Fibroblast of skin of left biceps (primary cell): Measurements from ENCODE around the gene CHST13.

Experiments used
- DNase-seq, 2 experiments: peaks; one replicate each; pipeline ENCODE4 v3.0.0-alpha.2; 2013; ENCODE audit warnings: low read depth in 2 of 2

Gene CHST13

DNA sequence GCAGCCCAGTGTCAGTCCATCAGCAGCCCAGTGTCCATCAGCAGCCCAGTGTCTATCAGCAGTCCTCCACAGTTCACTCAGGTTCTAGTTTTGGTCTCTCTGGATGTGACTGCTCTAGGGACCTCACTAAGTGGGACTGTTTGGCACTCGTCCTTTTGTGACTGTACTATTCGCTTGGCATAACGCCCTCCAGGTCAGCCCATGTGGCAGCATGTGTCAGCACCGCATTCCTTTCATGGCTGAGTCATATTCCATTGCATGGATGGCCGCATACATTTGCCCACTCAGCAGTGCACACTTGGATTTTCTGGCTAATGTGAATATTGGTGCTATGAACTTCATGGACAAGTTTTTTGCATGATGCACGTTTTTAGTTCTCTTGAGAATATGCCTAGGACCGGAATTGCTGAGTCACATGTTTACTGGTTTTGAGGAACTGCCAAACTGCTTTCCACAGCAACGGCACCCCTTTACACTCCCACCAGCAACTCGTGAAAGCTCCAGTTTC lies 16.4 kb downstream of the CHST13 start:
- DNase-seq: peak; percentile 83 to 84

GRCh38 chr3:126540951-126541627 lies 17.1 kb downstream of the CHST13 start:
- DNase-seq: no peak

DNA sequence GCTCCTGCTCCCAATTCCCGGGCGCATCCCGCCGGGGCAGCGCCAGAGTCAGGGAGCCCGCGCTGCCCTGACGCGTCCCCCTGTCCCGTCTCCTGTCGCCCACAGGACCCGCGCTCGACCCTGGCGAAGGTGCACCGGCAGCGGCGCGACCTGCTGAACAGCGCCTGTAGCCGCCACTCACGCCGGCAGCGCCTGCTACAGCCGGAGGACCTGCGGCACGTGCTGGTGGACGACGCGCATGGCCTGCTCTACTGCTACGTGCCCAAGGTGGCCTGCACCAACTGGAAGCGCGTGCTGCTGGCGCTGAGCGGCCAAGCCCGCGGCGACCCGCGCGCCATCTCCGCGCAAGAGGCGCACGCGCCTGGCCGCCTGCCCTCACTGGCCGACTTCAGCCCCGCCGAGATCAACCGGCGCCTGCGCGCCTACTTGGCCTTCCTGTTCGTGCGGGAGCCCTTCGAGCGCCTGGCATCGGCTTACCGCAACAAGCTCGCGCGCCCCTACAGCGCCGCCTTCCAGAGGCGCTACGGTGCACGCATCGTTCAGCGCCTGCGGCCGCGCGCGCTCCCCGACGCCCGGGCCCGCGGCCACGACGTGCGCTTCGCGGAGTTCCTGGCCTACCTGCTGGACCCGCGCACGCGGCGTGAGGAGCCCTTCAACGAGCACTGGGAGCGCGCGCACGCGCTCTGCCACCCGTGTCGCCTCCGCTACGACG lies 17.8 kb downstream of the CHST13 start:
- no peak for DNase-seq

GRCh38 chr3:126542340-126543241 lies 18.6 kb downstream of the CHST13 start:
- DNase-seq: no peak

GRCh38 chr3:126543457-126544061 lies 19.6 kb downstream of the CHST13 start:
- no peak for DNase-seq

DNA sequence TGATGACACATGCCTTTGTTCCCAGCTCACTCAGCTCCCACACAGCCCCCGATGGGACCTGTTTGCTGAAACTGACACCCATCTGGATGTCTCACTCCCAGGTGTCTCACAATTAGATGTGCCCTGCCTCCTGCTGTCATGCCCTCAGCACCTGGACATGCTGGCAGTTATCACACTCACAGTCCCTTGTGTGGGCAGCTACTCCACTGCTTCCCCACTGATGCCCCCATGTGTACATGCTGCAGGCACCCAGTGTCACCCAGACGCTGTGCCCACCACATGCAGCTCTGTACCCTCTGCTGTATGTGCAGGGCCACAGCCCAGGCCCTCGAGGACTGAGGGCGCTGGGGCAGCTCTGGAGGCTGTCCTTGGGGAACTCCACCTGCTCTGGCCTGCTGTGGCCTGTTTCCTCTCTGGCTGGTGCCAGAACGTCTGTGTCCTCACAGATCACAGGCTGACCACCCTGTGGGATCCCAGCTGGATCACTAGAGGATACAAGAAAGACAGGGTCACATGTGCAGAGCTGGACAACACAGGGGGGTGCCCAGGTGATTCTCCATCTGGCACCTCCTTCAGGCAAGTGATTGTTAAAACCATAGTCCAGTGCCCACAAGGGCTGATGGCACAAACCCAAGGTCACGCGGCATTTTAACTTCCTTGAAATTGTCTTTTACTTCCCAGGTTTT lies 20.8 kb downstream of the CHST13 start:
- no peak for DNase-seq

DNA sequence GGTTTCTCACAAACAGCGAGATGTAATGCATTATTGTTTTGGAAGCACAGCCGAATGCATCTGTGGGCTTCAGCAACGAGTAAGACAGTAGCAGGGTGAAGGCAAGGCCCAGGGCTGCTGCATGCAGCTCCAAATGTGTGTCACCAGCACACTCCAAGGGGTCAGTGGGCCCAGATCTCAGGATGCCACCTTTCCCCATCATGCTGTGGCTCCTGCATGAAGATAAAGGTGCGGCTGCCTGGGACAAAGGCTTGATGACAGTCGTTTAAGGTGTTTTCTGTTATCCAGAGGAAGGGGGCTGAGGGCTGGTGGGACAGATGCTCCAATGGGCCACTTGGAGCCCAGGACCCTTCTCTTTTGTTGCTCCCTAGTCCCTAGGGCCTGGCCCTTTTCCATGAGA lies 21.6 kb downstream of the CHST13 start:
- no peak for DNase-seq

GRCh38 chr3:126546013-126546412 lies 22.1 kb downstream of the CHST13 start:
- no peak for DNase-seq

- no peak for DNase-seq
These were observed 22.7 kb downstream of the CHST13 start for GRCh38 chr3:126546549-126547239.

DNA sequence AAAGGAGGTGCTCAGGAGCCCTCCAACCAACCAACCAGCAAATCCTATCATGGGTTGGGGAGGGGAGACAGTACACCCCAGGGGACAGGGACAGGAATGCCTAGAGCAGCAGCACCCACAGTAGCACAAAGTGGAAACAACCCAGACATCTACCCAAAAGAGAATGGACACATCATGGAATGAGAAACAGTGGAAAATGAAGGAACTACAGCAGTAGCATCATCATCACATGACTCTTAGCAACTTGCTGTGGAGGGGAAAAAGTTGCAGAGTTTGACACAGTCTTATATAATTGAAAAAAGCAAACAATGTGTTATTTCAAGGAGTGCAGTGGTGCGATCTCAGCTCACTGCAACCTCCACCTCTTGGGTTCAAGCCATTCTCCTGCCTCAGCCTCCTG lies 23.8 kb downstream of the CHST13 start:
- no peak for DNase-seq

DNA sequence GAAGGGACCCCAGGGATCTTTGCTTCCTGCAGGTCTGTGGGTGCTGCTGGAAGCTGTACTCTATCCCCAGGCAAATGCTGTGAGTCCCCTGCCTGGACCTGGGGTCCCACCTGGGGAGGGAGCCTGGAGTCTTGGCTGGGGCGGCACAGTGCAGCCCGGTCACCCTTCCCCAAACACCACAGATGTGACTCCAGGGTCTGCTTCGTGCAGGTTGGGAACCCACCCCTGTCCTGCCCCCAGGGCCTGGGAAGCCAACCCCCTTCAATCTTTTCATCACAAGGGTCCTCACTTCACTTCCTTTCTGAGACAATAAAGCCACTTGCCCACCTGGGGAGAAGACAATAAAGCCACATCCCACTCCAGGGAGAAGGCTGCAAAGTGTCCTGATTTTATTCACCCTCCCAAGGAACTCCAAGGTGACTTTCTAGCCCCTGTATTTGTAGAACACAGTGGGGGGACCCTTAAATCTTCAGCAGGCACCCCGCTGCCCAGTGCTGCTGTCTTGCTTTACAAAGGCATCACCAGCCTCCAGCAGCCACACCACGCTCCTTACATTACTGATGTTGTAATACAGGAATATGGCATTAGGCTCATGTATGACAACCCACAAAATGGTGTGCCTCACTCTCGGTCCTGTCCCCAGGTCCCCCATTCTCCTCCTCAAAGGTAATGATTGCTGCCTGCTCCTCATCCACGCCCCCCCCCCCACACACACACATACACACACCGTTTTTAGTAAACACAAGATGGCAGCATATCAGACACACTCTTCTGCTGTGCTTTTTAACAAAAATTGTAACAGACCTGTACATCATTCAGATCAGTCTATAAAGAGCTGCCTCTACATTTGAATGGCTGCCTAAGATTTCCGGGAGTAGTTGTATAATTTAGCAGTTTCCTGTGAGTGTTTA lies 24.9 kb downstream of the CHST13 start:
- DNase-seq: no peak

DNA sequence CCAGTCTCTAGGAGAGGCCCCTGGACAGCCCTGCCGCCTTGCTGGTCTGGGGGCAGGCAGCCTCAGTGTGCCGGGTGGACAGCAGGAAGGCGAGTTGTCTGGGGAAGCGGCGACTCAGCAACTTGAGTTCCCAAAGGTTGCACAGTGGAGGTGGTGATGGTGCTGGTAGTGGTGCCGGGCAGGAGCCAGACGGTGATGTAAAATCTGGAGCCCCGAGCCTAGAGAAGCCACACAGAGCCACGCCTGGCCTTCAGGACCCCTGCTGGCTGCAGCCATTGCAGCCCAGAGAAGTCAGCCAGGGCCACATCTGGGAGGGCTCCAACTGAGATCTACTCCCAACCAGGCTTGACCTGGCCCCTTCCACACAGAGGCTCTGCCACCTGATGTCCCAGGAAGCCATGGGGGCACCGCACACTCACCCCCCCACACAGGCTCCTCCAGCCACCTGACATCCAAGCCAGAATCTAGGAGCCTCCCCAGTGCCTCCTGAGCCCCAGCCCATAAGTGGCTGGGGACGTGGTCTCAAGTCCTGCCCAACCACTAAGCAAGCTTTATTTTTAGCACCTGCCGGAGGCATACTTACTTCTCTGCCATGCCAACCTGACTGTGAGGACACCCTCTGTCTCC lies 26.0 kb downstream of the CHST13 start:
- DNase-seq: no peak

GRCh38 chr3:126550488-126551051 lies 26.6 kb downstream of the CHST13 start:
- no peak for DNase-seq

DNA sequence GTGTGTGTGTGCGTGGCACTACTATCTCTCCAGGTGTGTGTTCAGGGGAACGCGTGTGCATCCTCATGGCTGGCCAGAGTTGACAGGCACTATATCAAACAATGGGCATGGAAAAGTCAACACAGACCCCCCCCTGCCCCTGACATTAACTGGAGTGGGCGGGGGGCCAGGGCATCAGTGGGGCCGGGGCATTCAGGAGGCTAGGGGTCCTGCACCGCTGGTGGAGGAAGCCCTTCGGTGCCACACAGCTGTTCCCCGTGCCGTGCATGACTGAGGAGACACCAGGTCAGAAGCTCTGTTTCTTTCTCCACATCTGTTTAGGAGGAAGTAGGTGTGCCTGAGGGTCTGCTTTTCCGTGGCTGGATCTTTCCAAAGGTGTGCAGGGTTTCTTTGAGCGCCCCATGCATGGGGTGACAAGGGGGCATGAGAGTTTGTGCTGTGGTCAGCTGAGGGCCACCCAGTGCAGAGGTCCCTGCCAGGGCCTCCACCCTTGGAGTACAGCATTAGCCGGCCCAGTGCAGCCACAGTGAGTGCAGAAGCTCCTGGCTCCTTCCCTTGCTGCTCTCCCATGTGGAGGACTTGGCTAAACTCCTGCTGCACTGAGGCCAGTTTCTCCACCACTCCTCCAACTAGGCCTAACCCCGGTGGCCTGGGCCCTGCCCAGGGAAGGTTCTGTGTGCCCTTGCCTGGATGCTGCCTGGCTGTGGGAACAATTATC lies 27.3 kb downstream of the CHST13 start:
- no peak for DNase-seq

- no peak for DNase-seq
These were observed 28.1 kb downstream of the CHST13 start for GRCh38 chr3:126551839-126552687.

- DNase-seq: no peak
These were observed 28.8 kb downstream of the CHST13 start for GRCh38 chr3:126552688-126553283.
